Dendritic cell treated with granulocyte-macrophage colony-stimulating factor and Interleukin-4, amounts not matched to agents 40 ng/mL and 50 ng/mL, for 4 days (primary cell): ENCODE measurements around the gene IRF9.

Experiments
- H3K27ac Mint-ChIP-seq: one replicate; pipeline ENCODE4 v1.8.0; 2022; ENCODE audit warnings: mild to moderate bottlenecking, mixed read lengths
- H3K27me3 Mint-ChIP-seq: one replicate; pipeline ENCODE4 v1.8.0; 2022; ENCODE audit warnings: mild to moderate bottlenecking, mixed read lengths
- H3K36me3 Mint-ChIP-seq: one replicate; pipeline ENCODE4 v1.8.0; 2022; ENCODE audit warnings: low read depth, mixed read lengths
- H3K4me1 Mint-ChIP-seq: one replicate; pipeline ENCODE4 v1.8.0; 2022; ENCODE audit warnings: low read depth, mixed read lengths
- H3K4me3 Mint-ChIP-seq: one replicate; pipeline ENCODE4 v1.8.0; 2022; ENCODE audit warnings: mild to moderate bottlenecking, moderate library complexity, mixed read lengths
- H3K9me3 Mint-ChIP-seq: one replicate; pipeline ENCODE4 v1.8.0; 2022; ENCODE audit warnings: mixed read lengths
- intact Hi-C: fragments of 100-400 bp; cut with micrococcal nuclease; formaldehyde crosslinking; loops from one replicate; pipeline ENCODE4 v1.15.0; 2022

The IRF9 gene

GRCh38 chr14:24123424-24124417 lies 37.3 kb upstream of the IRF9 start:
- Mint-ChIP-seq H3K36me3 (peaks cover 68% of the 10 kb centered on the region), H3K27ac (peak overlapping the region; percentile 72), H3K4me1 (peaks cover 11% of the 10 kb centered on the region), H3K9me3 (no peaks in the 10 kb centered on the region), H3K4me3 (no peak overlapping the region), H3K27me3 (no peaks in the 10 kb centered on the region)
- intact Hi-C loops, result no loop called here

- peaks cover 26% of the 10 kb centered on the region for H3K4me1 Mint-ChIP-seq
- H3K4me3 Mint-ChIP-seq, result no peak overlapping the region
- H3K9me3 Mint-ChIP-seq, result no peaks in the 10 kb centered on the region
- H3K27ac Mint-ChIP-seq, result no peak overlapping the region
- no peaks in the 10 kb centered on the region for H3K27me3 Mint-ChIP-seq
- intact Hi-C loops, result no loop called here
- peaks cover 47% of the 10 kb centered on the region for H3K36me3 Mint-ChIP-seq
Observed at GRCh38 chr14:24126939-24127338, 34.1 kb upstream of the IRF9 start.

- Mint-ChIP-seq H3K27me3 (no peaks in the 10 kb centered on the region), H3K4me1 (peaks cover 28% of the 10 kb centered on the region), H3K36me3 (peaks cover 47% of the 10 kb centered on the region), H3K4me3 (no peak overlapping the region), H3K27ac (no peak overlapping the region), H3K9me3 (no peaks in the 10 kb centered on the region)
- intact Hi-C loops, result no loop called here
Observed at GRCh38 chr14:24127673-24128072, 33.4 kb upstream of the IRF9 start.

DNA sequence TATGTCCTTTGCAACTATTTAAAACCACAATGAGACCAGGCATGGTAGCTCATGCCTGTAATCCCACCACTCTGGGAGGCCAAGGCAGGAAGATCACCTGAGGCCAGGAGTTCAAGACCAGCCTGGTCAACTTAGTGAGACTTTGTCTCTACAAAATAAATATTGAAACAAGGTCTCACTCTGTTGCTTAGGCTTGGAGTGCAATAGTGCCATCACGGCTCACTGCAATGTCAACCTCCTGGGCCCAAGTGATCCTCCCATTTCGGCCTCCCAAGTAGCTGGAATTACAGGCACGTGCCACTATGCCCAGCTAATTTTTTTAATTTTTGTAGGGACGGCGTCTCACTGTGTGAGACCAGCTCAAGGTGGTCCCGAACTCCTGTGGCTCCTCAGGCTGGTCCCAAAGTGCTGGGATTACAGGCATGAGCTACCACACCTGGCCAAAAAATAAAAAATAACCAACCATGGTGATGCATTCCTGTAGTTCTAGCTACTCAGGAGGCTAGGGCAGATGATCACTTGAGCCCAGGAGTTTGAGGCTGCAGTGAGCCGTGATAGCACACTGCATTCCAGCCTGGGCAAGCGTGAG lies 31.6 kb upstream of the IRF9 start:
- H3K9me3 Mint-ChIP-seq, result no peaks in the 10 kb centered on the region
- no peaks in the 10 kb centered on the region for H3K27me3 Mint-ChIP-seq
- no peak overlapping the region for H3K4me3 Mint-ChIP-seq
- peaks cover 33% of the 10 kb centered on the region for H3K36me3 Mint-ChIP-seq
- H3K27ac Mint-ChIP-seq, result no peak overlapping the region
- peaks cover 17% of the 10 kb centered on the region for H3K4me1 Mint-ChIP-seq
- intact Hi-C loops, result no loop called here

GRCh38 chr14:24130380-24130716 lies 30.7 kb upstream of the IRF9 start, which contains the start of gene FITM1:
TSS of gene FITM1 (plus strand) at chr14:24130659. CDS start at chr14:24131564, 905 bp downstream.
- intact Hi-C loops, result no loop called here
- Mint-ChIP-seq H3K36me3 (peaks cover 25% of the 10 kb centered on the region), H3K27ac (no peak within 1 kb of the TSS), H3K4me1 (peaks cover 21% of the 10 kb centered on the region), H3K27me3 (no peaks in the 10 kb centered on the region), H3K4me3 (no peak within 1 kb of the TSS), H3K9me3 (no peaks in the 10 kb centered on the region)

DNA sequence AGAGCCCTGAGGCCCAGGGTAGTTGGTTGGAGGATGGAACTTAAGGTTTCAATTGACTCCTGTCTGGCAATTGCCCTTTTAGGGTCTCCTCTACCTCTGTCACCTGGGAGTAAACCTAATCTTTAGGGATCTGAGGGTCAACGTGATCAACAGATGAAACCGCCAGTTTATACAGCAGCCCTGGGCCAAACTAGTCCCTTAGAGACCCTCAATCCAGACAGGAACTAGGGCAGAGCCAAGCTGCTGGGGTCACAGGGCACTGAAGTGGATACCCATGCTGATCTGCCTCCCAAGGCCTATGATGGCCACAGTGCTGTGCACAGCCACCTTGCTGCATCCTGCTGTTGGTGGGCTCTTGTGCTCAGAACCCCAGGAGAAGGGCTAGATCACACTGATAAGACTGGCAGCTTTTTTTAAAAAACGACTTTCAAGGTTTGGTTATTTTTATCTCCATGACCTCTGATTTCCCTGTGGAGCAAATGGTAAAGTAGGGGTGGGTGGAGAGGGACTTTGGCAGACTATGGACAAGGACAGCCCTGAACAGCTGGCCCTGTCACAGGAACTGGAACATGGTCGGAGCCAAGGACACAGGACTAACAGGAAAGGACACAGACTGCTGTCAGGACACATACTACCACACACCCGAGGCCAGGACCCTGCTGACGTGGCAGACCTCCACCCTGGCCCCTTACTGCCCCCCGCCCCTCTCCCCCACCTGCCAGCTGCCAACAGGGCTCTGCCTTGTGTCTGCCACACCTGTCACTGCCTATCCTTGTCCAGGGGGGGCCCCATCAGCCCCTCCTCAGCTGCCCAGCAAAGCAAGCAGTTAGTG lies 30.1 kb upstream of the IRF9 start:
- Mint-ChIP-seq H3K36me3 (peaks cover 23% of the 10 kb centered on the region), H3K4me1 (peaks cover 25% of the 10 kb centered on the region), H3K27ac (no peak overlapping the region), H3K27me3 (no peaks in the 10 kb centered on the region), H3K4me3 (no peak overlapping the region), H3K9me3 (no peaks in the 10 kb centered on the region)
- intact Hi-C loops, result no loop called here

GRCh38 chr14:24131549-24131966 lies 29.5 kb upstream of the IRF9 start:
- no peak overlapping the region for H3K27ac Mint-ChIP-seq
- intact Hi-C loops, result no loop called here
- H3K27me3 Mint-ChIP-seq, result no peaks in the 10 kb centered on the region
- peaks cover 28% of the 10 kb centered on the region for H3K4me1 Mint-ChIP-seq
- H3K4me3 Mint-ChIP-seq, result no peak overlapping the region
- no peaks in the 10 kb centered on the region for H3K9me3 Mint-ChIP-seq
- peaks cover 26% of the 10 kb centered on the region for H3K36me3 Mint-ChIP-seq

DNA sequence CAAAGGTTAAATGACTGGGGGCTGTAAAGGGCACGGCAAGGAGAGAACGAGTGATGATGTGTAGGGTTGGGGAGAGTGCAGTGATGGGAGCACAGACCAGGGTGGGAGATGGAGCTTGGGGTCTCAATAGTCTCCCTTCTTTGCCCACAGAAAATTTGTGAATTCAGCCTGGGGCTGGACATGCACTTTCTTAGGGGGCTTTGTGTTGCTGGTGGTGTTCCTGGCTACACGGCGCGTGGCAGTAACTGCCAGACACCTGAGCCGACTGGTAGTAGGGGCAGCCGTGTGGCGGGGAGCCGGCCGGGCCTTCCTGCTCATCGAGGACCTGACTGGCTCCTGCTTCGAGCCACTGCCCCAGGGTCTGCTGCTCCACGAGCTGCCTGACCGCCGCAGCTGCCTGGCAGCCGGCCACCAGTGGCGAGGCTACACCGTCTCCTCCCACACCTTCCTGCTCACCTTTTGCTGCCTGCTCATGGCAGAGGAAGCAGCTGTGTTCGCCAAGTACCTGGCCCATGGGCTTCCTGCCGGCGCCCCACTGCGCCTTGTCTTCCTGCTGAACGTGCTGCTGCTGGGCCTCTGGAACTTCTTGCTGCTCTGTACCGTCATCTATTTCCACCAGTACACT lies 28.9 kb upstream of the IRF9 start:
- H3K4me3 Mint-ChIP-seq, result no peak overlapping the region
- peaks cover 34% of the 10 kb centered on the region for H3K4me1 Mint-ChIP-seq
- H3K36me3 Mint-ChIP-seq, result peaks cover 32% of the 10 kb centered on the region
- H3K27ac Mint-ChIP-seq, result peak overlapping the region; percentile 52
- H3K9me3 Mint-ChIP-seq, result no peaks in the 10 kb centered on the region
- intact Hi-C loops, result no loop called here
- H3K27me3 Mint-ChIP-seq, result no peaks in the 10 kb centered on the region

DNA sequence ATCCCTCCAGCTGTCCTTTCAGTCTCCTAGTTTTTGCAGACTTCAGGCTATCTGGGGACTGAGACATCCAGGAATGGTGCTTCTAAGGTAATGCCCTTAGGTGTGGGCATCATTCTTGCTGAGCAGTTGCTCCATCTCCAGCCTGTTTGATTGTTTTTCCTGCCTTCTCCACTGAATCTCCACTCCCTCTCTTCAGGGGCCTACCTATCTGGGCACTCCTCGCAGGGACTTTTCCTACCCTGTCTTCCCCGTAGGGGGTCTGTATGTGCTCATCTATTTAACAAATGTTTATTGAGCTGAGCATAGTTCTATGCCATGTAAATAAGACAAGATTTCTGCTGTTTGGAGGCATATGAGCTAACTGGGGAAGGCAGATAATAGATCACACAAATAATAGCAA lies 28.1 kb upstream of the IRF9 start:
- H3K9me3 Mint-ChIP-seq, result no peaks in the 10 kb centered on the region
- no peak overlapping the region for H3K27ac Mint-ChIP-seq
- no peak overlapping the region for H3K4me3 Mint-ChIP-seq
- no peaks in the 10 kb centered on the region for H3K27me3 Mint-ChIP-seq
- intact Hi-C loops, result no loop called here
- H3K36me3 Mint-ChIP-seq, result peaks cover 40% of the 10 kb centered on the region
- H3K4me1 Mint-ChIP-seq, result peaks cover 42% of the 10 kb centered on the region

GRCh38 chr14:24133735-24134134 lies 27.3 kb upstream of the IRF9 start:
- Mint-ChIP-seq H3K27me3 (no peaks in the 10 kb centered on the region), H3K27ac (no peak overlapping the region), H3K36me3 (peaks cover 48% of the 10 kb centered on the region), H3K9me3 (no peaks in the 10 kb centered on the region), H3K4me3 (no peak overlapping the region), H3K4me1 (peaks cover 50% of the 10 kb centered on the region)
- intact Hi-C loops, result no loop called here

DNA sequence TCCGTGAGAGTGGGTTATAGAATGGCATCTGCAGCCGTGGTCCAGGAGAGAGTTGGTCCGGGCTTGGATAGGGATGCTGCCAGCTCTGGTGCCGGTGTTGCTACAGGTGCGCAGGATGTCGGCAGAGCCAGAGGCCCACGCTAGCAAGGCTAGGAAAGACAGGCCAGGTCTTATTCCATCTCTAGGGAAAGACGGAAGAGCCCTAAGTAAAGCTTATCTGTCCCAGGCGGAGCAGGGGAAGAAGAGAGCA lies 25.6 kb upstream of the IRF9 start:
- peaks cover 60% of the 10 kb centered on the region for H3K36me3 Mint-ChIP-seq
- peak overlapping the region; percentile 85 for H3K4me3 Mint-ChIP-seq
- no peaks in the 10 kb centered on the region for H3K27me3 Mint-ChIP-seq
- intact Hi-C loops, result no loop called here
- H3K4me1 Mint-ChIP-seq, result peaks cover 64% of the 10 kb centered on the region
- H3K9me3 Mint-ChIP-seq, result no peaks in the 10 kb centered on the region
- H3K27ac Mint-ChIP-seq, result peak overlapping the region; percentile 76

GRCh38 chr14:24135834-24136683 lies 25.0 kb upstream of the IRF9 start, which contains the start of gene PSME1:
TSS of gene PSME1 (plus strand) at chr14:24136194. CDS start at chr14:24136263, 69 bp downstream.
- peaks cover 64% of the 10 kb centered on the region for H3K4me1 Mint-ChIP-seq
- peak within 1 kb of the TSS; percentile 76 for H3K27ac Mint-ChIP-seq
- peaks cover 61% of the 10 kb centered on the region for H3K36me3 Mint-ChIP-seq
- H3K27me3 Mint-ChIP-seq, result no peaks in the 10 kb centered on the region
- no peaks in the 10 kb centered on the region for H3K9me3 Mint-ChIP-seq
- H3K4me3 Mint-ChIP-seq, result peak within 1 kb of the TSS; percentile 85
- intact Hi-C loops, result loop anchor here (1.0 kb wide), 1 partner anchor 21 kb away; no protein-coding TSS in a partner anchor
